GM21786 (cell line): ENCODE results near the gene CTNNA2.

Source experiments
- ATAC-seq: cut with Tn5 transposase; IDR thresholded peaks from one replicate; pipeline ENCODE4 v1.9.1; 2021; ENCODE audit not compliant: unreplicated experiment

The CTNNA2 gene

GRCh38 chr2:79846878-79847277 is 334.0 kb downstream of the CTNNA2 start:
- no peak for ATAC-seq

GRCh38 chr2:79849241-79849640 is 336.4 kb downstream of the CTNNA2 start:
- ATAC-seq, result no peak

- no peak for ATAC-seq
Observed at GRCh38 chr2:79849949-79850348, 337.1 kb downstream of the CTNNA2 start.

- ATAC-seq, result no peak
Observed at GRCh38 chr2:79850912-79851311, 338.1 kb downstream of the CTNNA2 start.

GRCh38 chr2:79855264-79856006 is 342.6 kb downstream of the CTNNA2 start:
- ATAC-seq, result no peak

- no peak for ATAC-seq
Observed at GRCh38 chr2:79857888-79858287, 345.0 kb downstream of the CTNNA2 start.

GRCh38 chr2:79860228-79861058 is 347.6 kb downstream of the CTNNA2 start:
- no peak for ATAC-seq

- ATAC-seq, result no peak
Observed at GRCh38 chr2:79861059-79861374, 348.2 kb downstream of the CTNNA2 start.

GRCh38 chr2:79862756-79863155 is 349.9 kb downstream of the CTNNA2 start:
- no peak for ATAC-seq

- ATAC-seq, result no peak
Observed at GRCh38 chr2:79872656-79873055, 359.8 kb downstream of the CTNNA2 start.

- no peak for ATAC-seq
Observed at GRCh38 chr2:79874015-79874414, 361.2 kb downstream of the CTNNA2 start.

- no peak for ATAC-seq
Observed at GRCh38 chr2:79876430-79876829, 363.6 kb downstream of the CTNNA2 start.

- no peak for ATAC-seq
Observed at GRCh38 chr2:79882548-79882947, 369.7 kb downstream of the CTNNA2 start.

GRCh38 chr2:79887747-79888374 is 375.0 kb downstream of the CTNNA2 start:
- ATAC-seq, result no peak

- no peak for ATAC-seq
Observed at GRCh38 chr2:79892123-79892522, 379.3 kb downstream of the CTNNA2 start.

GRCh38 chr2:79899196-79899595 is 386.3 kb downstream of the CTNNA2 start:
- ATAC-seq, result no peak

- ATAC-seq, result no peak
Observed at GRCh38 chr2:79901161-79901560, 388.3 kb downstream of the CTNNA2 start.

GRCh38 chr2:79903222-79904000 is 390.6 kb downstream of the CTNNA2 start:
- ATAC-seq, result no peak

- ATAC-seq, result no peak
Observed at GRCh38 chr2:79906139-79906890, 393.5 kb downstream of the CTNNA2 start.

- ATAC-seq, result no peak
Observed at GRCh38 chr2:79909521-79909920, 396.7 kb downstream of the CTNNA2 start.
